GM12878 (cell line): ENCODE measurements around the gene TTLL3. TPM values are rescaled to one million over a fixed set of nuclear protein-coding genes. Genes with fewer than 3 reads are reported as not detected.

Source experiments
- ATAC-seq: fragments of 200-7000 bp; cut with Tn5 transposase; 3 replicates; pipeline ENCODE4 v1.9.1; 2020; ENCODE audit warnings: mild to moderate bottlenecking, moderate library complexity
- BruUV-seq: library from RNA; stranded (reverse); fragments of 400-500 nt; replicated peaks from 2 replicates; lab custom pipeline; 2021; lab: Mats Ljungman, UMichigan
- CTCF ChIA-PET: fragments of 300-600 bp; sonication (Branson Sonifier 250); formaldehyde crosslinking; extraction: SDS; loops from one replicate; lab custom pipeline; 2021; ENCODE audit warnings: inconsistent platforms; lab: Yijun Ruan, JAX
- POLR2A ChIA-PET: fragments of 350-600 bp; formaldehyde crosslinking; extraction: SDS; loops from one replicate; lab custom pipeline; 2021; ENCODE audit warnings: inconsistent platforms; lab: Charles Lee
- RAD21 ChIA-PET: fragments of 300-600 bp; sonication (Branson Sonifier 250); formaldehyde crosslinking; loops from one replicate; lab custom pipeline; 2023; ENCODE audit warnings: antibody characterized with exemption; ENCODE audit not compliant: unreplicated experiment; lab: Charles Lee
- SMC1A ChIA-PET: fragments of 300-600 bp; sonication (Branson Sonifier 250); formaldehyde crosslinking; loops from one replicate; lab custom pipeline; 2023; ENCODE audit not compliant: unreplicated experiment, uncharacterized antibody; lab: Charles Lee
- DNase-seq: peaks from one replicate; pipeline ENCODE4 v3.0.0-alpha.2; 2011; ENCODE audit warnings: low read depth, low spot score
- FAIRE-seq: peaks from 3 replicates; lab custom pipeline; 2011; peaks lifted over from hg19 to GRCh38; lab: Jason Lieb, UNC
- H2AFZ ChIP-seq: 2 replicates; pipeline ENCODE4 v1.6.0; 2011; ENCODE audit warnings: low read depth, low read length, control low read depth; ENCODE audit not compliant: control insufficient read depth
- H3K27ac ChIP-seq: 2 replicates; pipeline ENCODE4 v1.5.1; 2011; ENCODE audit warnings: control low read depth; ENCODE audit not compliant: control insufficient read depth, insufficient read depth
- H3K27me3 ChIP-seq, 2 experiments: replicated peaks in 1 of 2; 2 replicates each; pipeline versions ENCODE4 v1.6.0 to v1.6.1; 2011; ENCODE audit warnings: low read length in 1 of 2; ENCODE audit not compliant: control insufficient read depth in 2 of 2, insufficient read depth in 2 of 2
- H3K36me3 ChIP-seq, 2 experiments: 2 replicates each; pipeline ENCODE4 v1.5.1; 2011; ENCODE audit warnings: low read length in 1 of 2; ENCODE audit not compliant: control insufficient read depth in 2 of 2, insufficient read depth in 2 of 2
- H3K4me1 ChIP-seq: 2 replicates; pipeline ENCODE4 v1.6.1; 2011; ENCODE audit warnings: mild to moderate bottlenecking, low read length, moderate library complexity, mixed read lengths; ENCODE audit not compliant: control insufficient read depth, insufficient read depth
- H3K4me2 ChIP-seq: 2 replicates; pipeline ENCODE4 v1.6.0; 2011; ENCODE audit warnings: control low read depth; ENCODE audit not compliant: control insufficient read depth, insufficient read depth
- H3K4me3 ChIP-seq: fragments of 200-600 bp; sonication (generic); 2 replicates; pipeline ENCODE4 v1.5.1; 2016
- H3K79me2 ChIP-seq: 2 replicates; pipeline ENCODE4 v1.6.0; 2011; ENCODE audit warnings: low read length; ENCODE audit not compliant: control insufficient read depth, insufficient read depth
- H3K9ac ChIP-seq: 2 replicates; pipeline ENCODE4 v1.8.0; 2011; ENCODE audit warnings: low read length, control low read depth, mixed read lengths; ENCODE audit not compliant: control insufficient read depth, insufficient read depth
- H3K9me3 ChIP-seq: replicated peaks from 3 replicates; pipeline ENCODE4 v1.5.1; 2011; ENCODE audit warnings: mild to moderate bottlenecking, low read length; ENCODE audit not compliant: control insufficient read depth, insufficient read depth
- H4K20me1 ChIP-seq: 2 replicates; pipeline ENCODE4 v1.6.0; 2011; ENCODE audit not compliant: control insufficient read depth, insufficient read depth
- BACH1 ChIP-seq: fragments of 450-650 bp; IDR thresholded peaks from 2 replicates; pipeline ENCODE4 v1.6.1; 2017; ENCODE audit warnings: mild to moderate bottlenecking, borderline replicate concordance
- BCLAF1 ChIP-seq: fragments of 450-650 bp; IDR thresholded peaks from 2 replicates; pipeline ENCODE4 v1.6.1; 2017; ENCODE audit warnings: antibody characterized with exemption, mild to moderate bottlenecking, moderate library complexity
- EP300 ChIP-seq, 2 experiments: fragments of 150-350 bp in 1 of 2; IDR thresholded peaks; 2 replicates each; pipeline ENCODE4 v1.6.1; 2011 to 2012; ENCODE audit warnings: low read depth in 2 of 2, low read length in 2 of 2, borderline replicate concordance in 1 of 2, improper control_type of control experiment in 1 of 2, inconsistent platforms in 1 of 2; ENCODE audit not compliant: control insufficient read depth in 1 of 2
- FOS ChIP-seq: IDR thresholded peaks from 3 replicates; pipeline ENCODE4 v1.6.1; 2011; ENCODE audit warnings: borderline replicate concordance; ENCODE audit not compliant: insufficient read length; ENCODE audit errors: extremely low read depth
- GATAD2B ChIP-seq: fragments of 450-650 bp; conservative IDR thresholded peaks from 2 replicates; pipeline ENCODE4 v1.6.1; 2017; ENCODE audit warnings: low read depth, mild to moderate bottlenecking, moderate library complexity
- HDGF ChIP-seq: fragments of 450-650 bp; IDR thresholded peaks from 2 replicates; pipeline ENCODE4 v1.6.1; 2016; ENCODE audit warnings: antibody characterized with exemption
- IRF4 ChIP-seq: IDR thresholded peaks from 2 replicates; pipeline ENCODE4 v1.6.1; 2011; ENCODE audit warnings: low read depth, low read length
- MTA2 ChIP-seq: fragments of 450-650 bp; IDR thresholded peaks from 2 replicates; pipeline ENCODE4 v1.6.1; 2016; ENCODE audit warnings: low read depth, mild to moderate bottlenecking, moderate library complexity
- RCOR1 ChIP-seq: conservative IDR thresholded peaks from 2 replicates; pipeline ENCODE4 v1.6.1; 2012; ENCODE audit warnings: low read depth, low read length, improper control_type of control experiment
- REST ChIP-seq: IDR thresholded peaks from 2 replicates; pipeline ENCODE4 v1.6.1; 2012; ENCODE audit warnings: mild to moderate bottlenecking, low read depth, low read length
- TCF12 ChIP-seq: IDR thresholded peaks from 2 replicates; pipeline ENCODE4 v1.6.1; 2011; ENCODE audit warnings: low read depth, mild to moderate bottlenecking, low read length
- USF1 ChIP-seq: IDR thresholded peaks from 2 replicates; pipeline ENCODE4 v1.6.1; 2011; ENCODE audit warnings: borderline replicate concordance, low read depth, mild to moderate bottlenecking, moderate library complexity, mixed read lengths, low read length; ENCODE audit not compliant: insufficient read depth; ENCODE audit errors: extremely low read length
- USF2 ChIP-seq: IDR thresholded peaks from 2 replicates; pipeline ENCODE4 v1.6.1; 2011; ENCODE audit warnings: low read depth, low read length, improper control_type of control experiment, borderline replicate concordance
- WGBS: methylation state at CpG from one replicate; pipeline ENCODE4 v1.1.6; 2016; ENCODE audit warnings: low lambda C conversion rate; ENCODE audit not compliant: insufficient replicate concordance, insufficient coverage; ENCODE audit errors: missing lambda C conversion rate; 5-methylcytosine and 5-hydroxymethylcytosine counted together
- in situ Hi-C: fragments of 300-500 bp; cut with MboI; formaldehyde crosslinking; loops from 9 replicates; pipeline ENCODE4 v1.14.3; 2018; ENCODE audit warnings: mixed read lengths
- intact Hi-C: fragments of 100-400 bp; cut with micrococcal nuclease; formaldehyde crosslinking; loops from one replicate; pipeline ENCODE4 v1.14.2; 2022; ENCODE audit not compliant: unreplicated experiment
- polyA plus RNA-seq, 11 experiments: library from polyadenylated mRNA; depleted of rRNA in 4 of 11; unstranded in 6 of 11; stranded (reverse) in 5 of 11; fragments of >200 nt; fragmentation: Nextera tagmentation in 4 of 11; fragmentation: Illumina TruSeq in 1 of 11; extraction: Ambion mirVana in 4 of 11; extraction: Trizol in 1 of 11; gene quantifications; 1 replicate in 1 of 11; 2 replicates in 10 of 11; pipeline versions ENCODE4 v1.2.1 to v1.2.3, GENCODE V29; 2011 to 2016; ENCODE audit warnings: inconsistent platforms in 2 of 11, missing spikeins in 2 of 11, low read depth in 1 of 11
- total RNA-seq, 4 experiments: library from RNA; depleted of rRNA in 3 of 4; stranded (reverse); fragments of >200 nt in 3 of 4; fragmentation: Illumina TruSeq in 1 of 4; extraction: Trizol in 1 of 4; gene quantifications; 2 replicates each; pipeline versions ENCODE4 v1.2.1 to v1.2.3, GENCODE V29; 2013 to 2021

TTLL3 gene
- total and polyA plus RNA-seq, 10 of the 15 experiments (the other 5 are each of a cell fraction or from before 2014, with no cell fraction given): 4.2 to 51.3 (median 18.9) TPM

GRCh38 chr3:9843715-9844438, 33.8 kb downstream of the TTLL3 start, which contains the start of gene RPUSD3:
Gene RPUSD3 (minus strand): TSS chr3:9844008. CDS start chr3:9843990, 18 bp downstream.
- peak; percentile 79 for DNase-seq
- in situ Hi-C loops: no loop called here
- 1% methylated on average over 42 of the region's 42 CpGs for WGBS
- ChIA-PET RAD21 (interaction anchor here (1.0 to 1.2 kb wide), 4 partner anchors 51 to 144 kb away, joined by 3 to 7 read pairs (median 4); partner anchors contain the start of genes ARPC4 and TADA3), SMC1A (interaction anchor here (0.5 to 1.1 kb wide), 4 partner anchors 36 to 212 kb away, joined by 3 to 4 read pairs (median 3); partner anchors contain the start of genes CIDEC and JAGN1), CTCF (interaction anchor here (0.8 to 4.2 kb wide), 5 partner anchors 35 to 478 kb away, joined by 3 to 24 read pairs (median 3); partner anchors contain the start of gene CRELD1), POLR2A (interaction anchor here (0.6 to 1.9 kb wide), 8 partner anchors 8 to 456 kb away, joined by 3 to 9 read pairs (median 4); partner anchors contain the start of genes OGG1 and TATDN2)
- peak; percentile 96 for FAIRE-seq
- H3K9ac ChIP-seq: peak within 1 kb of the TSS; percentile 77
- BruUV-seq: no TSS peak
- H3K79me2 ChIP-seq: peaks cover 8% of the 10 kb centered on the region
- peak within 1 kb of the TSS; percentile 99 for H2AFZ ChIP-seq
- peak within 1 kb of the TSS; percentile 95 for H3K4me3 ChIP-seq
- H3K4me1 ChIP-seq: peaks cover 11% of the 10 kb centered on the region
- H4K20me1 ChIP-seq: no peaks in the 10 kb centered on the region; the same call in 1 of the 2 replicates
- peaks cover 4 to 11% of the 10 kb centered on the region in 2 experiments; a peak in 2 of 4 replicates for H3K36me3 ChIP-seq
- H3K27me3 ChIP-seq: no peaks in the 10 kb centered on the region
- H3K27ac ChIP-seq: peak within 1 kb of the TSS; percentile 57
- peak within 1 kb of the TSS; percentile 61 for H3K4me2 ChIP-seq
- H3K9me3 ChIP-seq: no peaks in the 10 kb centered on the region
- intact Hi-C loops: loop anchor here (5.0 kb wide), 1 partner anchor 88 kb away; the partner anchor contains the start of gene CRELD1
- ATAC-seq: peak; percentile 99
- TF ChIP-seq BCLAF1 (no peak), EP300 (IDR thresholded peaks at IDR 0.05; ENCODE audit: borderline replicate concordance in 1 of 2, control insufficient read depth in 1 of 2, low read depth in 2 of 2, low read length in 2 of 2) (no peak), MTA2 (no peak), IRF4 (no peak), TCF12 (no peak), HDGF (no peak), BACH1 (no peak), FOS (no peak), RCOR1 (no peak), USF2 (no peak), REST (no peak), USF1 (no peak), GATAD2B (no peak)
